Measurements from ENCODE around the gene MRPL32.

Gene MRPL32

GRCh38 chr7:42922017-42922753 is 10.0 kb upstream of the MRPL32 start:
- no peak for DNase-seq
- no peak overlapping the region for H3K4me3 ChIP-seq (ENCODE audit: low read length)
- H3K79me2 ChIP-seq (ENCODE audit: low read length) = peaks cover 73% of the 10 kb centered on the region
- H3K9me2 ChIP-seq (replicated peaks; ENCODE audit: insufficient read depth, low read length) = no peaks in the 10 kb centered on the region
- H3K27me3 ChIP-seq (replicated peaks; ENCODE audit: insufficient read depth, low read length) = no peaks in the 10 kb centered on the region
- H3K4me2 ChIP-seq (ENCODE audit: low read depth, low read length) = no peak overlapping the region
- no peak overlapping the region for H2AFZ ChIP-seq (ENCODE audit: low read length)
- H3K27ac ChIP-seq (ENCODE audit: low read length) = no peak overlapping the region
- peaks cover 21% of the 10 kb centered on the region for H3K4me1 ChIP-seq (ENCODE audit: low read length)
- H3K9me3 ChIP-seq (replicated peaks; ENCODE audit: insufficient read depth, low read length) = no peaks in the 10 kb centered on the region
- no peak for TF ChIP-seq EZH2phosphoT487 (IDR thresholded peaks at IDR 0.05; ENCODE audit: low read length)
- no peak for TF ChIP-seq EZH2 (optimal IDR thresholded peaks at IDR 0.05; ENCODE audit: low read depth, low read length)
- TF ChIP-seq CTCF (IDR thresholded peaks at IDR 0.05; ENCODE audit: low read length) = no peak
- peaks cover 50% of the 10 kb centered on the region for H3K36me3 ChIP-seq (replicated peaks; ENCODE audit: insufficient read depth, low read length)
- H3K9ac ChIP-seq (ENCODE audit: low read length) = no peak overlapping the region
- no peaks in the 10 kb centered on the region; the same call in 1 of the 2 replicates for H4K20me1 ChIP-seq (ENCODE audit: insufficient read depth, low read length)
- no peaks in the 10 kb centered on the region for H3F3A ChIP-seq (ENCODE audit: insufficient read depth, low read length)

- Histone ChIP-seq H3K27ac (ENCODE audit: low read length) (no peak overlapping the region), H3F3A (ENCODE audit: insufficient read depth, low read length) (no peaks in the 10 kb centered on the region), H3K9me3 (replicated peaks; ENCODE audit: insufficient read depth, low read length) (no peaks in the 10 kb centered on the region), H3K27me3 (replicated peaks; ENCODE audit: insufficient read depth, low read length) (no peaks in the 10 kb centered on the region), H3K9me2 (replicated peaks; ENCODE audit: insufficient read depth, low read length) (no peaks in the 10 kb centered on the region), H2AFZ (ENCODE audit: low read length) (no peak overlapping the region), H3K79me2 (ENCODE audit: low read length) (peaks cover 88% of the 10 kb centered on the region), H3K4me3 (ENCODE audit: low read length) (no peak overlapping the region), H3K4me2 (ENCODE audit: low read depth, low read length) (0 out of 2 replicates have a peak overlapping the region, but pooled peaks have one; percentile 3), H3K36me3 (replicated peaks; ENCODE audit: insufficient read depth, low read length) (peaks cover 50% of the 10 kb centered on the region), H3K4me1 (ENCODE audit: low read length) (peaks cover 35% of the 10 kb centered on the region), H3K9ac (ENCODE audit: low read length) (no peak overlapping the region), H4K20me1 (ENCODE audit: insufficient read depth, low read length) (peaks cover 15% of the 10 kb centered on the region)
- DNase-seq = no peak
- TF ChIP-seq EZH2phosphoT487 (IDR thresholded peaks at IDR 0.05; ENCODE audit: low read length) = no peak
- no peak for TF ChIP-seq CTCF (IDR thresholded peaks at IDR 0.05; ENCODE audit: low read length)
Observed at GRCh38 chr7:42924223-42924838, 7.8 kb upstream of the MRPL32 start.

GRCh38 chr7:42925630-42926029 is 6.5 kb upstream of the MRPL32 start:
- H3K27ac ChIP-seq (ENCODE audit: low read length) = no peak overlapping the region
- H3F3A ChIP-seq (ENCODE audit: insufficient read depth, low read length) = no peaks in the 10 kb centered on the region
- no peaks in the 10 kb centered on the region for H3K27me3 ChIP-seq (replicated peaks; ENCODE audit: insufficient read depth, low read length)
- H3K4me2 ChIP-seq (ENCODE audit: low read depth, low read length) = no peak overlapping the region
- peaks cover 41% of the 10 kb centered on the region for H3K36me3 ChIP-seq (replicated peaks; ENCODE audit: insufficient read depth, low read length)
- no peak for DNase-seq
- TF ChIP-seq EZH2phosphoT487 (IDR thresholded peaks at IDR 0.05; ENCODE audit: low read length) (no peak), EZH2 (optimal IDR thresholded peaks at IDR 0.05; ENCODE audit: low read depth, low read length) (no peak), CTCF (IDR thresholded peaks at IDR 0.05; ENCODE audit: low read length) (no peak)
- H3K4me1 ChIP-seq (ENCODE audit: low read length) = peaks cover 40% of the 10 kb centered on the region
- H4K20me1 ChIP-seq (ENCODE audit: insufficient read depth, low read length) = peaks cover 28% of the 10 kb centered on the region
- H3K4me3 ChIP-seq (ENCODE audit: low read length) = no peak overlapping the region
- no peaks in the 10 kb centered on the region for H3K9me3 ChIP-seq (replicated peaks; ENCODE audit: insufficient read depth, low read length)
- H3K9ac ChIP-seq (ENCODE audit: low read length) = no peak overlapping the region
- H3K9me2 ChIP-seq (replicated peaks; ENCODE audit: insufficient read depth, low read length) = no peaks in the 10 kb centered on the region
- H3K79me2 ChIP-seq (ENCODE audit: low read length) = peaks cover 92% of the 10 kb centered on the region
- H2AFZ ChIP-seq (ENCODE audit: low read length) = no peak overlapping the region

Measured in MM.1S (cell line).